ENCODE measurements around the gene HNRNPL. TPM values are rescaled to one million over a fixed set of nuclear protein-coding genes. Genes with fewer than 3 reads are reported as not detected.

HNRNPL gene
- 460 TPM for polyA plus RNA-seq (2013, experiment 1 of 2)
- polyA plus RNA-seq (2013, experiment 2 of 2): 455 TPM

DNA sequence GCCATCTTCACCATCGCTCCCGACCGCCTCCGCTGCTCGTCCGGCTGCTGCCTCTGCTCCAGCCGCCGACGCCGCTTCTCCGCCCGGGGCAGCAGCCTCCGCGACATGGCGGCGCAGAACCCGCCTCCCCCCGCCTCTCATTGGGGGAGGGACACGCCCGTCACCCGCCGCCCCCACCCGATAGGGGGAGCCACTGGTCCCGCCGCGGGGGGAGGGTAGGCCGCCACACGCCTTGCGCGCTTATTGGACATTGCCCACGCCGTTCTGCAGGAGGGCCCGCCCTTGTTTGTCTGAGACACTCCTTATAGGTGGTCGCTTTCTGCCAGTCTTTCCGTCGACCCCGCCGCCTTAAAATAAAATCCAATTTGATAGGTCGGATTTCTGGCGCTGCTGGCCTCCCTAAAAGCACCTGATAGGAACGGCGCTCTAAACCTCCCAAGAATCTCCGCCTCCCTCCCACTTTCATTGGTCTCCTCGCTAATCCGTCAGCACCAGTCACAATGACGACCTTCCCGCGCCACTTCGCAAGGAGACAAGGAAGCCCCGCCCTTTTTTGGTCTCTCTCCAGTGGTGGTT is at the start of gene HNRNPL:
Gene HNRNPL, minus strand, starts transcription at position 127 of the 576 bp plus-strand sequence. Its CDS starts 20 bp downstream, at position 107.
- Histone ChIP-seq H3K27me3 (ENCODE audit: insufficient read depth, low read length, poor library complexity) (no peaks in the 10 kb centered on the region), H3K4ac (ENCODE audit: low read depth, low read length) (peak within 1 kb of the TSS; percentile 100), H4K5ac (ENCODE audit: low read length) (peak within 1 kb of the TSS; percentile 68), H3K27ac (ENCODE audit: low read depth, low read length) (peak within 1 kb of the TSS; percentile 99), H2BK15ac (replicated peaks; ENCODE audit: low read depth) (no peak within 1 kb of the TSS), H3K36me3 (ENCODE audit: control insufficient read depth, insufficient read depth, low read length) (peaks cover 19% of the 10 kb centered on the region), H3K9ac (ENCODE audit: low read length) (peak within 1 kb of the TSS; percentile 94), H3K4me1 (ENCODE audit: control insufficient read depth, low read depth, low read length) (peaks cover 4% of the 10 kb centered on the region), H2BK5ac (ENCODE audit: low read length) (peak within 1 kb of the TSS; percentile 66), H3K4me3 (ENCODE audit: low read length) (peak within 1 kb of the TSS; percentile 74), H3K4me2 (ENCODE audit: low read length) (peak within 1 kb of the TSS; percentile 94), H2AK5ac (ENCODE audit: low read length) (peak within 1 kb of the TSS; percentile 96), H3K79me2 (ENCODE audit: control insufficient read depth, insufficient read depth, low read length) (peaks cover 39% of the 10 kb centered on the region), H4K8ac (ENCODE audit: low read depth, low read length) (peak within 1 kb of the TSS; percentile 99), H3K23ac (ENCODE audit: low read length) (no peak within 1 kb of the TSS), H3K79me1 (ENCODE audit: low read length) (peaks cover 16% of the 10 kb centered on the region), H3K56ac (ENCODE audit: low read length) (peak within 1 kb of the TSS; percentile 95), H2BK120ac (ENCODE audit: low read depth, low read length) (peak within 1 kb of the TSS; percentile 98), H3K18ac (ENCODE audit: low read length) (peak within 1 kb of the TSS; percentile 100)
- WGBS (ENCODE audit: extremely low coverage, insufficient coverage, low lambda C conversion rate): no CpG with 5 or more reads among the region's 50 CpGs
- DNase-seq: peak; percentile 100

DNA sequence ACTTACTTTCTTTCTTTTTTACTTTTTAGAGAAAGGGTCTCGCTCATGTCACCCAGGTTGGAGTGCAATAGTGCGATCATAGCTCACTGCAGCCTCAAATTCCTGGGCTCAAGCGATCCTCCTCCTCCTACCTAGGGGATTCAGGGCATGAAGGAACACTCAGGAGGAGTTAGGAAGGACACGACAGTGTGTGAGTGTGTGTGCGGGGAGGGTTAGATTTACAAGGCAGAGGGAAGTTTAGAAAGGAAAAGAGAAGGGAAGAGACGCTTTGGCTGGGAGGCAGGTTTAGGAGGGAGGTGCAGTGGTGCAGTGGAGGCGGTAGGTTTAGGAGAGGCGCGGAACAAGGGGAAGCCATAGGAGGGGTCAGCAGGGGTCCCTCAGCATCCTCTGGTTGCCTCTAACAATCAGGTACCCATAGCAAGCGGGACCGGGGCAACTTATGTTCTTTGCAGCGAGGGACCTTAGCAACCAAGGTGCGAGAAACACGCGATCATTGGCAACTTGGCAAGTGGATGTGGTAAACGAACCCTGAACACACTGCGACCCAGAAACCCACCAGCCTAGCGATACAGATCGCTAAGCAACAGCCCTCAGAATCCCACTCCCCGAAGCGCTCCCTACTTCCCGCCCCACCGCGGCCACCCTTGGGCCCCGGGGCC is 49.1 kb upstream of the HNRNPL start:
- WGBS (ENCODE audit: extremely low coverage, insufficient coverage, low lambda C conversion rate): no CpG with 5 or more reads among the region's 25 CpGs
- Histone ChIP-seq H3K4me3 (ENCODE audit: low read length) (peak overlapping the region; percentile 71), H3K4me1 (ENCODE audit: control insufficient read depth, low read depth, low read length) (no peaks in the 10 kb centered on the region), H4K5ac (ENCODE audit: low read length) (no peak overlapping the region), H3K27ac (ENCODE audit: low read depth, low read length) (no peak overlapping the region), H3K56ac (ENCODE audit: low read length) (peak overlapping the region; percentile 69), H3K23ac (ENCODE audit: low read length) (no peak overlapping the region), H3K79me1 (ENCODE audit: low read length) (no peaks in the 10 kb centered on the region), H3K79me2 (ENCODE audit: control insufficient read depth, insufficient read depth, low read length) (no peaks in the 10 kb centered on the region), H3K18ac (ENCODE audit: low read length) (no peak overlapping the region), H3K4me2 (ENCODE audit: low read length) (peak overlapping the region; percentile 63), H3K9ac (ENCODE audit: low read length) (peak overlapping the region; percentile 61), H4K8ac (ENCODE audit: low read depth, low read length) (no peak overlapping the region), H3K36me3 (ENCODE audit: control insufficient read depth, insufficient read depth, low read length) (no peaks in the 10 kb centered on the region), H3K4ac (ENCODE audit: low read depth, low read length) (no peak overlapping the region), H3K27me3 (ENCODE audit: insufficient read depth, low read length, poor library complexity) (no peaks in the 10 kb centered on the region), H2BK5ac (ENCODE audit: low read length) (no peak overlapping the region), H2BK120ac (ENCODE audit: low read depth, low read length) (no peak overlapping the region), H2AK5ac (ENCODE audit: low read length) (no peak overlapping the region), H2BK15ac (replicated peaks; ENCODE audit: low read depth) (no peak overlapping the region)
- DNase-seq: peak; percentile 29

DNA sequence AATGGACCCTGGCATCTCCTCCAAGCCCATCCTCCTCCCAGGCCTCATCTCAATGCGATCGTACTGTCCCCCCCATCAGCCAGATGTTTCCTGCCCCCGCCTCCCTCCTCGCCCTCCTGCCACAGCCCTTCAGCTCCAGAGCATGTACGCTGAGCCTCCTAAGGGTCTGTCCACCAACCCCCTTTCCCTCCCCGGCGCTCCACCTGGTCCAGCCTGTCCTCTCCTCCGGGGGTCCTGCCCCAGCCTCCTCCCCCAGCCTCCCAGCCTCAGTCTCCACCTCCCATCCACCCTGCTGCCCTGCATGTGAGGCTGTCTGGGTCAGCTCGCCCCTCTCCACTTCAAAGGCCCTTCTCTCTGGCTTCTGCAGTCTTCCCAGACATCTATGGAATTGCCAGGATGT is 45.2 kb upstream of the HNRNPL start:
- no peak overlapping the region for H2BK5ac ChIP-seq (ENCODE audit: low read length)
- no peak overlapping the region for H2BK120ac ChIP-seq (ENCODE audit: low read depth, low read length)
- no peak for DNase-seq
- H3K79me1 ChIP-seq (ENCODE audit: low read length): no peaks in the 10 kb centered on the region
- H3K4me1 ChIP-seq (ENCODE audit: control insufficient read depth, low read depth, low read length): no peaks in the 10 kb centered on the region
- no peak overlapping the region for H2BK15ac ChIP-seq (replicated peaks; ENCODE audit: low read depth)
- no peak overlapping the region for H3K23ac ChIP-seq (ENCODE audit: low read length)
- H3K56ac ChIP-seq (ENCODE audit: low read length): no peak overlapping the region
- H3K4me2 ChIP-seq (ENCODE audit: low read length): no peak overlapping the region
- H3K79me2 ChIP-seq (ENCODE audit: control insufficient read depth, insufficient read depth, low read length): no peaks in the 10 kb centered on the region
- H2AK5ac ChIP-seq (ENCODE audit: low read length): no peak overlapping the region
- no peak overlapping the region for H3K4ac ChIP-seq (ENCODE audit: low read depth, low read length)
- no peaks in the 10 kb centered on the region for H3K36me3 ChIP-seq (ENCODE audit: control insufficient read depth, insufficient read depth, low read length)
- no peaks in the 10 kb centered on the region for H3K27me3 ChIP-seq (ENCODE audit: insufficient read depth, low read length, poor library complexity)
- H3K9ac ChIP-seq (ENCODE audit: low read length): no peak overlapping the region
- no peak overlapping the region for H3K4me3 ChIP-seq (ENCODE audit: low read length)
- H4K5ac ChIP-seq (ENCODE audit: low read length): no peak overlapping the region
- H3K27ac ChIP-seq (ENCODE audit: low read depth, low read length): no peak overlapping the region
- H3K18ac ChIP-seq (ENCODE audit: low read length): no peak overlapping the region
- WGBS (ENCODE audit: extremely low coverage, insufficient coverage, low lambda C conversion rate): no CpG with 5 or more reads among the region's 9 CpGs
- no peak overlapping the region for H4K8ac ChIP-seq (ENCODE audit: low read depth, low read length)

DNA sequence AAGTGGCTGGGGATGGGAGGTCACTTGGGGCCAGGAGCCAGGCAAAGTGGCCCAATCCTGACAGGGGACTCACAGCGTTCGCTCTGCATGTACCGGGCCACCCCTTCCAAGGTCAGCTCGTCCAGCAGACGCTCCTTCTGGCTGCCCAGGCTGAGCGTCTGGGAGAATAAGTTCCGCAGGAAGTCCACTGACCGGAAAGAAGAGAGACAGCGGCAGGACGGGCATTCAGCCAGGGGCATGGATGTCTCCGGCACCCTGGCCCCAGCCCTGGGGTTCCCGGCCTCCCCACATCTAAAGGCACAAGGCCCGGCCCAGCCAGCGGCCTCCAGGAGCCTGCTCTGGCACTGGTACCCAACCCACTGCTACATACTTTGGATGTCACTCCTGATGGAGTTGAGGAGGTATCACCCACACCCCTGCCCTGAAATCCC is 43.6 kb upstream of the HNRNPL start:
- H3K23ac ChIP-seq (ENCODE audit: low read length): no peak overlapping the region
- no peak overlapping the region for H4K8ac ChIP-seq (ENCODE audit: low read depth, low read length)
- no peak overlapping the region for H2AK5ac ChIP-seq (ENCODE audit: low read length)
- DNase-seq: no peak
- H4K5ac ChIP-seq (ENCODE audit: low read length): no peak overlapping the region
- H3K4ac ChIP-seq (ENCODE audit: low read depth, low read length): no peak overlapping the region
- no peak overlapping the region for H3K4me3 ChIP-seq (ENCODE audit: low read length)
- no peak overlapping the region for H3K18ac ChIP-seq (ENCODE audit: low read length)
- H3K79me1 ChIP-seq (ENCODE audit: low read length): no peaks in the 10 kb centered on the region
- no peaks in the 10 kb centered on the region for H3K79me2 ChIP-seq (ENCODE audit: control insufficient read depth, insufficient read depth, low read length)
- no peak overlapping the region for H3K4me2 ChIP-seq (ENCODE audit: low read length)
- no peaks in the 10 kb centered on the region for H3K27me3 ChIP-seq (ENCODE audit: insufficient read depth, low read length, poor library complexity)
- WGBS (ENCODE audit: extremely low coverage, insufficient coverage, low lambda C conversion rate): no CpG with 5 or more reads among the region's 14 CpGs
- H3K27ac ChIP-seq (ENCODE audit: low read depth, low read length): no peak overlapping the region
- no peak overlapping the region for H2BK120ac ChIP-seq (ENCODE audit: low read depth, low read length)
- no peaks in the 10 kb centered on the region for H3K36me3 ChIP-seq (ENCODE audit: control insufficient read depth, insufficient read depth, low read length)
- H3K56ac ChIP-seq (ENCODE audit: low read length): no peak overlapping the region
- no peak overlapping the region for H3K9ac ChIP-seq (ENCODE audit: low read length)
- no peak overlapping the region for H2BK5ac ChIP-seq (ENCODE audit: low read length)
- H3K4me1 ChIP-seq (ENCODE audit: control insufficient read depth, low read depth, low read length): no peaks in the 10 kb centered on the region
- no peak overlapping the region for H2BK15ac ChIP-seq (replicated peaks; ENCODE audit: low read depth)

DNA sequence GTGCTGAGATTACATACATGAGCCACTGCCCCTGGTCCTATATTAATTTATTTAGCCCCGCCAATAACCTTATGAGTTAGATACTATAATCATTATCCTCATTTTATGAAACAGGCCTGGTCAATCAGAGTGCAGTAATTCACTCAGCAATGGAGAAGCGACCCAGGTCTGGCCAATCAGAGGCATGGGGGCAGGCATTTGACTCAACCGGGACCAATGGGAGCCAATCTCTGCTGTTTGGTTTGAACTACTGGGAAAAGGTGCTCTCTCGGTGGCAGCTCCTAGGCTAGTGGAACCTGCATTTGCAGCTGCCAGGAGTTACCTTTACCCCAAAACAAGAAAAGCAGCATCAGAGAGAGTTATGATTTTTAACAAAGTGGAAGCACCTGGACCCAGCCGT is 43.1 kb upstream of the HNRNPL start:
- no peak overlapping the region for H2BK5ac ChIP-seq (ENCODE audit: low read length)
- no peak overlapping the region for H3K4me2 ChIP-seq (ENCODE audit: low read length)
- no peak overlapping the region for H3K9ac ChIP-seq (ENCODE audit: low read length)
- H2BK120ac ChIP-seq (ENCODE audit: low read depth, low read length): no peak overlapping the region
- DNase-seq: no peak
- no peaks in the 10 kb centered on the region for H3K79me2 ChIP-seq (ENCODE audit: control insufficient read depth, insufficient read depth, low read length)
- H3K56ac ChIP-seq (ENCODE audit: low read length): no peak overlapping the region
- H3K4ac ChIP-seq (ENCODE audit: low read depth, low read length): no peak overlapping the region
- H3K79me1 ChIP-seq (ENCODE audit: low read length): no peaks in the 10 kb centered on the region
- H2AK5ac ChIP-seq (ENCODE audit: low read length): no peak overlapping the region
- H3K4me3 ChIP-seq (ENCODE audit: low read length): no peak overlapping the region
- no peak overlapping the region for H3K27ac ChIP-seq (ENCODE audit: low read depth, low read length)
- no peaks in the 10 kb centered on the region for H3K27me3 ChIP-seq (ENCODE audit: insufficient read depth, low read length, poor library complexity)
- no peaks in the 10 kb centered on the region for H3K4me1 ChIP-seq (ENCODE audit: control insufficient read depth, low read depth, low read length)
- no peak overlapping the region for H4K8ac ChIP-seq (ENCODE audit: low read depth, low read length)
- H4K5ac ChIP-seq (ENCODE audit: low read length): no peak overlapping the region
- no peak overlapping the region for H3K18ac ChIP-seq (ENCODE audit: low read length)
- H3K36me3 ChIP-seq (ENCODE audit: control insufficient read depth, insufficient read depth, low read length): no peaks in the 10 kb centered on the region
- WGBS (ENCODE audit: extremely low coverage, insufficient coverage, low lambda C conversion rate): no CpG with 5 or more reads among the region's 5 CpGs
- no peak overlapping the region for H2BK15ac ChIP-seq (replicated peaks; ENCODE audit: low read depth)
- no peak overlapping the region for H3K23ac ChIP-seq (ENCODE audit: low read length)
